ENCODE results near the gene MYO18A.

MYO18A gene

DNA sequence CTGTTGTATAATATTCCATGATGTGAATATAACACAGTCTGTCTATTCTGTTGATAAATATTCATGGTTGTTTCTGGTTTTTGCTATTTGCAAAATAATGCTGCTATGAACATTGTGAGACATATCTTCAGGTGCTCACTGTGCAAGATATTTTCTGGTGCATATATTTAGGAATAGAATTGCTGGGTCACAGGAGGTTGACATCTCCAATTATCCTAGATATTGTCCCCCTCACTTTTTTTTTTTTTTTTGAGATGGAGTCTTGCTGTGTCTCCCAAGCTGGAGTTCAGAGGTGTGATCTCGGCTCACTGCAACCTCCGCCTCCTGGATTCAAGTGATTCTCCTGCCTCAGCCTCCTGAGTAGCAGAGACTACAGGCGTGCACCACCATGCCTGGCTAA is 14.5 kb upstream of the MYO18A start:
- no peak for DNase-seq (ENCODE audit: low read depth)
- TF ChIP-seq, protein P1, sequence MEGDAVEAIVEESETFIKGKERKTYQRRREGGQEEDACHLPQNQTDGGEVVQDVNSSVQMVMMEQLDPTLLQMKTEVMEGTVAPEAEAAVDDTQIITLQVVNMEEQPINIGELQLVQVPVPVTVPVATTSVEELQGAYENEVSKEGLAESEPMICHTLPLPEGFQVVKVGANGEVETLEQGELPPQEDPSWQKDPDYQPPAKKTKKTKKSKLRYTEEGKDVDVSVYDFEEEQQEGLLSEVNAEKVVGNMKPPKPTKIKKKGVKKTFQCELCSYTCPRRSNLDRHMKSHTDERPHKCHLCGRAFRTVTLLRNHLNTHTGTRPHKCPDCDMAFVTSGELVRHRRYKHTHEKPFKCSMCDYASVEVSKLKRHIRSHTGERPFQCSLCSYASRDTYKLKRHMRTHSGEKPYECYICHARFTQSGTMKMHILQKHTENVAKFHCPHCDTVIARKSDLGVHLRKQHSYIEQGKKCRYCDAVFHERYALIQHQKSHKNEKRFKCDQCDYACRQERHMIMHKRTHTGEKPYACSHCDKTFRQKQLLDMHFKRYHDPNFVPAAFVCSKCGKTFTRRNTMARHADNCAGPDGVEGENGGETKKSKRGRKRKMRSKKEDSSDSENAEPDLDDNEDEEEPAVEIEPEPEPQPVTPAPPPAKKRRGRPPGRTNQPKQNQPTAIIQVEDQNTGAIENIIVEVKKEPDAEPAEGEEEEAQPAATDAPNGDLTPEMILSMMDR (conservative IDR thresholded peaks at IDR 0.05; ENCODE audit: control insufficient read depth, insufficient read depth, low read depth, low read length) = no peak

DNA sequence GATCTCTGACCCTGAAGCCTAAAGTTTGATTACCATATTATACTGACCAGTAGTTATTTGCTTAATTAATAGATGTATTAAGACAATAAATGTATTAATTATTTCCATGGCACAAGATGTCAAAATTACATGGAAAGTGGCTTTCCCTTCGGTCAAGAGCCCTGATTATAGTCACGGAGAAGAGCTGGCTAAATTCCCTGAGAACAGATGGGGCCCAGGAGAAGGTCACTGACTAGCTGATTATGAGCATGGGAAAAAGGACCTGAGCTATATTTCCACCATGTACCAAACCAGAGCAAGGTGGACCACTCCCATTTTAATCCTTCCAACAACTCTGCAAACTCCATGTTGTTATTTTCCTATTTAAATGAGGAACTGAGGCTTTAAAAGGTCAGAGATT is 12.9 kb upstream of the MYO18A start:
- DNase-seq (ENCODE audit: low read depth) = no peak
- TF ChIP-seq, protein P1 (conservative IDR thresholded peaks at IDR 0.05; ENCODE audit: control insufficient read depth, insufficient read depth, low read depth, low read length) = no peak
- no peak overlapping the region for H3K4me3 ChIP-seq (ENCODE audit: control insufficient read depth, low read depth, low read length)

More for the DNA sequence above, 14.5 kb upstream of the MYO18A start:
- H3K4me3 ChIP-seq (ENCODE audit: control insufficient read depth, low read depth, low read length) = no peak overlapping the region

DNA sequence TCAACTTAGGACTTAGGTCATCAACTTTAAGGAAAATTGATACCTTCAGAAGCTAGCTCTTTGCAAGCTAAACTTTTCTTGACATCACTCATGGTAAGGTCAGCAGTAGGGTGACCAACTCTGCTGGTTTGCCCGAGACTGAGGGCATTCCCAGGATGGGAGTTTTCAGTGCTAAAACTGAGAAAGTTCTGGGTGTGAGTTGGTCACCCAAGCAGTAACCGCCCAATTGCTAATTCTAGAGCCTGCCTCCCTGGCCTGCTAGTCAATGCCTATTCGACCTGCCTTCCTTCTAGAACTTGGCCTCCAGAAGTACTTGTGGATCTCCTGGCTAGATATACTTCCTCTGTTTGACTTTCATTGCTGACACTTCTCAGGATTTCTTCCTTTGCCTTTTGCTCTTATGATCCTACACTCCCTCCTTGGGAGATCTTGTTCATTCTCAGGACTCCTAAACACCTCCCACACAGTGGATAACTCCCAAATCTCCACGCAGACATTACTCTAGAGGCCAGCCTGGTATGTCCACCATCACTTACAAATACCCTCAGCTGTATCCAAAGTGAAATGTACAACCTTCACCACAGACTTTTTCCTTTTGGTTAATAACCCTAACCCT is 10.5 kb upstream of the MYO18A start:
- DNase-seq (ENCODE audit: low read depth) = no peak
- no peak overlapping the region for H3K4me3 ChIP-seq (ENCODE audit: control insufficient read depth, low read depth, low read length)
- TF ChIP-seq, protein P1 (conservative IDR thresholded peaks at IDR 0.05; ENCODE audit: control insufficient read depth, insufficient read depth, low read depth, low read length) = no peak

DNA sequence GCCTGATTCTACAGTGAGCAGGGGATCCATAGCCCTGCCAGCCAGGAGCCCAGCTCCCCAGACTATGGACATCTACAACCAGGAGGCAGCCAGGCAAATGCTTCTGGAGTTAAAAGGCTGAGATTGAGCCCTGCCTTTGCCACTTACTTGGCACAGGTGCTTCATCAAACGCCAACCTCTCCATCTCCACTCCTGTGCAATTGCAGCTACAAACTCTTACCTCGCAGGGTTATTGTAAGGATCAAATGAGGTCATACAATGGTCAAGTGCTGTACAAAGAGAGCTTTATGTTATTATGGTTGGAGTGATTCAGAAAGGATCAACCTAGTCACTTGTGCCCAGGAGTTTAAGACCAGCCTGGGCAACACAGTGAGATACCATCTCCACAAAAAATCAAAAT is 9.8 kb upstream of the MYO18A start:
- TF ChIP-seq, protein P1 (conservative IDR thresholded peaks at IDR 0.05; ENCODE audit: control insufficient read depth, insufficient read depth, low read depth, low read length) = no peak
- H3K4me3 ChIP-seq (ENCODE audit: control insufficient read depth, low read depth, low read length) = no peak overlapping the region
- DNase-seq (ENCODE audit: low read depth) = no peak

DNA sequence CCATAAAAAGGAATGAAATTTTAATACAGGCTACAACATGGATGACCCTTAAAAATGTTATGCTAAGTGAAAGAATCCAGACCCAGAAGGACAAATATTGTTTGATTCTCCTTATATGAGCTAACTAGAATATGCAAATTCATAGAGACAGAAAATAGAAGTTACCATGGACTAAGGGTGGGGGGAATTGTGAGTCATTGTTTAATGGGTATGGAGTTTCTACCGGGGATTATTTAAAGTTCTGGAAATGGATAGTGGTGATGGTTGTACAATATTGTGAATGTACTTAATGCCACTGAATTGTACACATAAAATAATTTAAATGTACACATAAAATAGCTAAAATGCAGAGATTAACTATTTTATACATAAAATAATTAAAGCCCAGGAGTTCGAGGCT is 9.2 kb upstream of the MYO18A start:
- TF ChIP-seq, protein P1 (conservative IDR thresholded peaks at IDR 0.05; ENCODE audit: control insufficient read depth, insufficient read depth, low read depth, low read length) = no peak
- no peak overlapping the region for H3K4me3 ChIP-seq (ENCODE audit: control insufficient read depth, low read depth, low read length)
- no peak for DNase-seq (ENCODE audit: low read depth)

DNA sequence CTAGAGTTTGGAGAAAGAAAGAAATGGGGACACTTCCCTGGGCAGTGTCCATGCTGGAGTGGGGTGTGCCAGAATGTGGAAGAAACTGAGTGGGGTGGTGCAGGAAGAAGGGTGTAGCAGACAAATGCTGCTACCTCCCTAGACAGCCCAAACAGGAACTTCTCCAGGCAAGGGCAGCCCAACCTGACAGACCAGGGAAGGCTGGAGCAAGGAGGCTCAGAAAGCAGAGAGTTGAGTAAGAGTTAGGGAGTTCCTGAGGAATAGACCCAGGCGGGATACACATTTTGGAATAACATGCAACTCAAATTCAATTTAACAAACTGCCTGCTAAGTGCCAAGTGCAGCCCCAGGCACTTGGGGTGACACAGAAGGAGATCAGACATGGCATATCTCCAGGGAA is 1.0 kb upstream of the MYO18A start:
- no peak overlapping the region for H3K4me3 ChIP-seq (ENCODE audit: control insufficient read depth, low read depth, low read length)
- TF ChIP-seq, protein P1 (conservative IDR thresholded peaks at IDR 0.05; ENCODE audit: control insufficient read depth, insufficient read depth, low read depth, low read length) = no peak
- DNase-seq (ENCODE audit: low read depth) = no peak

DNA sequence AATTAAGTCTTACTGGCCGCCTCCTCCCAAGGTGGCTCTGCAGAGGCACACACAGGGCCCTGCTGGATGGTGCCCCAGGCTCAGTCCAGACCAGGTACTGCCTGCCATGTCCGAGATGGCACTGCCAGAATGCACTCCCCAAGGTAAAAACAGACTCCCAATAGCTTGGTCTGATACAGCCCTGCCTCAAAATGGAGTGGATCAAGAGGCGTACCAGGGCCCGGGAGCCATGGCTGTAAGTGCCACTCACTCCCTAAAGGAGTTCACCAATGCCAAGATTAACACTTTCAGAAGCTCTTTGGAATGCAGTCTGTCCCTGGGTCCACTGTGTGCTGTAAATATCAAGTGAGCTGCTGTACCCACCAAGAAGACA is 576 bp upstream of the MYO18A start:
- DNase-seq (ENCODE audit: low read depth) = no peak
- no peak overlapping the region for H3K4me3 ChIP-seq (ENCODE audit: control insufficient read depth, low read depth, low read length)
- TF ChIP-seq, protein P1 (conservative IDR thresholded peaks at IDR 0.05; ENCODE audit: control insufficient read depth, insufficient read depth, low read depth, low read length) = no peak
